SK-N-SH treated with all-trans-retinoic acid at 6 μM for 48 hours (cell line): ENCODE results near the gene CSNK1D.

Experiments
- ARNTL ChIP-seq: fragments of 450-650 bp; formaldehyde crosslinking; IDR thresholded peaks from 2 replicates; pipeline ENCODE4 v1.5.0; 2020; ENCODE audit warnings: low read depth, mild to moderate bottlenecking, moderate library complexity, borderline replicate concordance
- BACH2 ChIP-seq: fragments of 250-450 bp; sonication (Bioruptor Pico); IDR thresholded peaks from 2 replicates; pipeline ENCODE4 v1.9.0; 2021; ENCODE audit warnings: mild to moderate bottlenecking, borderline replicate concordance
- CSDC2 ChIP-seq: fragments of 250-450 bp; sonication (Bioruptor Pico); IDR thresholded peaks from 2 replicates; pipeline ENCODE4 v1.5.0; 2020; ENCODE audit warnings: mild to moderate bottlenecking, moderate library complexity
- OSR1 ChIP-seq: fragments of 250-450 bp; sonication (Bioruptor Pico); IDR thresholded peaks from 2 replicates; pipeline ENCODE4 v1.8.0; 2022; ENCODE audit warnings: moderate library complexity, mild to moderate bottlenecking, inconsistent platforms
- PPARA ChIP-seq: fragments of 250-450 bp; sonication (Bioruptor Pico); IDR thresholded peaks from 2 replicates; pipeline ENCODE4 v1.5.0; 2020; ENCODE audit warnings: mild to moderate bottlenecking, borderline replicate concordance
- RARB ChIP-seq: fragments of 250-450 bp; sonication (Bioruptor Pico); IDR thresholded peaks from 2 replicates; pipeline ENCODE4 v1.8.0; 2021; ENCODE audit warnings: mild to moderate bottlenecking, moderate library complexity
- TCF4 ChIP-seq: fragments of 250-450 bp; sonication (Bioruptor Pico); IDR thresholded peaks from 2 replicates; pipeline ENCODE4 v1.8.0; 2021; ENCODE audit warnings: mild to moderate bottlenecking, moderate library complexity, borderline replicate concordance
- TOX ChIP-seq: fragments of 250-450 bp; sonication (Bioruptor Pico); IDR thresholded peaks from 2 replicates; pipeline ENCODE4 v1.8.0; 2021; ENCODE audit warnings: mild to moderate bottlenecking, moderate library complexity, borderline replicate concordance
- ZC3H10 ChIP-seq: fragments of 250-450 bp; sonication (Bioruptor Pico); IDR thresholded peaks from 2 replicates; pipeline ENCODE4 v1.5.1; 2021; ENCODE audit warnings: mild to moderate bottlenecking, moderate library complexity
- ZFP3 ChIP-seq: fragments of 250-450 bp; sonication (Bioruptor Pico); IDR thresholded peaks from 2 replicates; pipeline ENCODE4 v1.5.0; 2020; ENCODE audit warnings: mild to moderate bottlenecking, moderate library complexity
- TF ChIP-seq, protein P1 (sequence below): fragments of 250-450 bp; sonication (Bioruptor Pico); IDR thresholded peaks from 2 replicates; pipeline ENCODE4 v1.8.0; 2020; ENCODE audit warnings: mild to moderate bottlenecking, moderate library complexity, borderline replicate concordance
- TF ChIP-seq, protein P2 (sequence below): fragments of 250-450 bp; sonication (Bioruptor Pico); IDR thresholded peaks from 2 replicates; pipeline ENCODE4 v1.5.1; 2021; ENCODE audit warnings: mild to moderate bottlenecking, moderate library complexity
- TF ChIP-seq, protein P3 (sequence below): fragments of 250-450 bp; sonication (Bioruptor Pico); IDR thresholded peaks from 2 replicates; pipeline ENCODE4 v1.8.0; 2021; ENCODE audit warnings: low read depth, mild to moderate bottlenecking, moderate library complexity, borderline replicate concordance

DNA sequence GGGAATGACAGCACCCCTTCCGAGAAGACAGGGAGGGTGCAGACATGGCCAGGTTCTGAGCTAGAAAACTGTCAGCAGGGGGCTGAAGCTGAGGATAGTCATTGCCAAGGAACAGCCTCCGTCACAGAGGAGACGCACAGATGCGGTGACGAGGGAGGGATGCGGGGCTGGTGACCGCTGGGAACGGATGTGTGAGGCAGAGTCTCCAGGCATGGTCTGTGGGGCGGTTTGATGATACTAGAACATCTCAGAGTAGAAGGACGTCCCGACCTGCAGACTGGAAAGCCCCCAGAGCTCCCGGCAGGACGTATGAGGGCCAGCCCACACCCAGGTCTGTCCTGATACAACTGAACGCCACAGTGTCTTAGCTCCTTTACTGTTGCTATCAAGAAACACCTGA lies 1.8 kb upstream of the CSNK1D start:
- TF ChIP-seq ARNTL (CRISPR knock-in tag) (no peak), TOX (no peak), TCF4 (no peak), PPARA (CRISPR knock-in tag) (no peak), RARB (CRISPR knock-in tag) (no peak), CSDC2 (CRISPR knock-in tag) (no peak), BACH2 (CRISPR knock-in tag) (no peak), ZFP3 (CRISPR knock-in tag) (no peak), OSR1 (no peak), ZC3H10 (CRISPR knock-in tag) (no peak)
- TF ChIP-seq, protein P1, sequence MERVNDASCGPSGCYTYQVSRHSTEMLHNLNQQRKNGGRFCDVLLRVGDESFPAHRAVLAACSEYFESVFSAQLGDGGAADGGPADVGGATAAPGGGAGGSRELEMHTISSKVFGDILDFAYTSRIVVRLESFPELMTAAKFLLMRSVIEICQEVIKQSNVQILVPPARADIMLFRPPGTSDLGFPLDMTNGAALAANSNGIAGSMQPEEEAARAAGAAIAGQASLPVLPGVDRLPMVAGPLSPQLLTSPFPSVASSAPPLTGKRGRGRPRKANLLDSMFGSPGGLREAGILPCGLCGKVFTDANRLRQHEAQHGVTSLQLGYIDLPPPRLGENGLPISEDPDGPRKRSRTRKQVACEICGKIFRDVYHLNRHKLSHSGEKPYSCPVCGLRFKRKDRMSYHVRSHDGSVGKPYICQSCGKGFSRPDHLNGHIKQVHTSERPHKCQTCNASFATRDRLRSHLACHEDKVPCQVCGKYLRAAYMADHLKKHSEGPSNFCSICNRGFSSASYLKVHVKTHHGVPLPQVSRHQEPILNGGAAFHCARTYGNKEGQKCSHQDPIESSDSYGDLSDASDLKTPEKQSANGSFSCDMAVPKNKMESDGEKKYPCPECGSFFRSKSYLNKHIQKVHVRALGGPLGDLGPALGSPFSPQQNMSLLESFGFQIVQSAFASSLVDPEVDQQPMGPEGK (CRISPR knock-in tag), result no peak
- TF ChIP-seq, protein P2, sequence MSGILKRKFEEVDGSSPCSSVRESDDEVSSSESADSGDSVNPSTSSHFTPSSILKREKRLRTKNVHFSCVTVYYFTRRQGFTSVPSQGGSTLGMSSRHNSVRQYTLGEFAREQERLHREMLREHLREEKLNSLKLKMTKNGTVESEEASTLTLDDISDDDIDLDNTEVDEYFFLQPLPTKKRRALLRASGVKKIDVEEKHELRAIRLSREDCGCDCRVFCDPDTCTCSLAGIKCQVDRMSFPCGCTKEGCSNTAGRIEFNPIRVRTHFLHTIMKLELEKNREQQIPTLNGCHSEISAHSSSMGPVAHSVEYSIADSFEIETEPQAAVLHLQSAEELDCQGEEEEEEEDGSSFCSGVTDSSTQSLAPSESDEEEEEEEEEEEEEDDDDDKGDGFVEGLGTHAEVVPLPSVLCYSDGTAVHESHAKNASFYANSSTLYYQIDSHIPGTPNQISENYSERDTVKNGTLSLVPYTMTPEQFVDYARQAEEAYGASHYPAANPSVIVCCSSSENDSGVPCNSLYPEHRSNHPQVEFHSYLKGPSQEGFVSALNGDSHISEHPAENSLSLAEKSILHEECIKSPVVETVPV (CRISPR knock-in tag), result no peak
- TF ChIP-seq, protein P3, sequence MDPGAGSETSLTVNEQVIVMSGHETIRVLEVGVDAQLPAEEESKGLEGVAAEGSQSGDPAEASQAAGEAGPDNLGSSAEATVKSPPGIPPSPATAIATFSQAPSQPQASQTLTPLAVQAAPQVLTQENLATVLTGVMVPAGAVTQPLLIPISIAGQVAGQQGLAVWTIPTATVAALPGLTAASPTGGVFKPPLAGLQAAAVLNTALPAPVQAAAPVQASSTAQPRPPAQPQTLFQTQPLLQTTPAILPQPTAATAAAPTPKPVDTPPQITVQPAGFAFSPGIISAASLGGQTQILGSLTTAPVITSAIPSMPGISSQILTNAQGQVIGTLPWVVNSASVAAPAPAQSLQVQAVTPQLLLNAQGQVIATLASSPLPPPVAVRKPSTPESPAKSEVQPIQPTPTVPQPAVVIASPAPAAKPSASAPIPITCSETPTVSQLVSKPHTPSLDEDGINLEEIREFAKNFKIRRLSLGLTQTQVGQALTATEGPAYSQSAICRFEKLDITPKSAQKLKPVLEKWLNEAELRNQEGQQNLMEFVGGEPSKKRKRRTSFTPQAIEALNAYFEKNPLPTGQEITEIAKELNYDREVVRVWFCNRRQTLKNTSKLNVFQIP (CRISPR knock-in tag), result no peak
